ENCODE data around the gene CPOX.
A peak's percentile ranks its signal among the peaks of the same experiment; 100 is the strongest.

Gene CPOX

DNA sequence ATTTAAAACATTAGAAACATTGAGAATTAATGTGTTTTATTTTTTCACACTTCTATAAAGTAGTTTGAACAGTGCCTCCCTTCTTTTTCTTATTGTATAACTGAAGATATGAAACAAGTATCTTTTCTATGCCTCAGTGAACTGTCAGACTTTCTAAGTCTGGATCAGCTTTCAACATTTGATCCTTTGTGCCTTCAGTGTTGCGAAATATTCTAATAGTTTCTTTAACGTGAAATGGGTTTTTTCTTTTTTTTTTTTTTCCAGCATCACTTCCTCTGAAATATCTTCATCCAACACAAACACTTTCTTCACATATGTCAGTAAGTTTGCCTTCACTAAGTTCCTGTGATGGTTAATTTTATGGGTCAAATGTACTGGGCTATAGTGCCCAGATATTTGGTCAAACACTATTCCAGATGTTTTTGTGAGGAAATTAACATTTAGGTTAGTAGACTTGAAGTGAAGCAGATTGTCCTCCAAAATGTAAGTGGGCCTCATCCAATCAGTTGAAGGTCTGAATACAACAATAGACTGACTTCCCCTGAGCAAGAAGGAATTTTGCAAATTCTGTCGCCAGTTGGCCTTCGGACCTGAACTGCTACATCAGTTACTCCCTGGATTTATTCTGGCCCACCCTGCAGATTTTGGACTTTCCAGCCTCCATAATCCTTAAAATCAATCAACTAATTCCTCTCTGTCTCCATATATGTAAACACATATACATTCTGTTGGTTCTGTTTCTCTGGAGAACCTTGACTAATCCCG, 6.4 kb upstream of the CPOX start:
- Histone ChIP-seq H3K4me3 (replicated peaks; ENCODE audit: low read depth, low read length) (no peak overlapping the region), H3K36me3 (ENCODE audit: control insufficient read depth, insufficient read depth, low read length) (no peaks in the 10 kb centered on the region), H3K27me3 (replicated peaks; ENCODE audit: control insufficient read depth, insufficient read depth, low read length) (no peaks in the 10 kb centered on the region)
- TF ChIP-seq, protein P1, sequence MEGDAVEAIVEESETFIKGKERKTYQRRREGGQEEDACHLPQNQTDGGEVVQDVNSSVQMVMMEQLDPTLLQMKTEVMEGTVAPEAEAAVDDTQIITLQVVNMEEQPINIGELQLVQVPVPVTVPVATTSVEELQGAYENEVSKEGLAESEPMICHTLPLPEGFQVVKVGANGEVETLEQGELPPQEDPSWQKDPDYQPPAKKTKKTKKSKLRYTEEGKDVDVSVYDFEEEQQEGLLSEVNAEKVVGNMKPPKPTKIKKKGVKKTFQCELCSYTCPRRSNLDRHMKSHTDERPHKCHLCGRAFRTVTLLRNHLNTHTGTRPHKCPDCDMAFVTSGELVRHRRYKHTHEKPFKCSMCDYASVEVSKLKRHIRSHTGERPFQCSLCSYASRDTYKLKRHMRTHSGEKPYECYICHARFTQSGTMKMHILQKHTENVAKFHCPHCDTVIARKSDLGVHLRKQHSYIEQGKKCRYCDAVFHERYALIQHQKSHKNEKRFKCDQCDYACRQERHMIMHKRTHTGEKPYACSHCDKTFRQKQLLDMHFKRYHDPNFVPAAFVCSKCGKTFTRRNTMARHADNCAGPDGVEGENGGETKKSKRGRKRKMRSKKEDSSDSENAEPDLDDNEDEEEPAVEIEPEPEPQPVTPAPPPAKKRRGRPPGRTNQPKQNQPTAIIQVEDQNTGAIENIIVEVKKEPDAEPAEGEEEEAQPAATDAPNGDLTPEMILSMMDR (IDR thresholded peaks at IDR 0.05; ENCODE audit: insufficient read depth, low read length, poor library complexity, severe bottlenecking), result no peak
- no peak for DNase-seq (ENCODE audit: extremely low read depth, insufficient read length)

DNA sequence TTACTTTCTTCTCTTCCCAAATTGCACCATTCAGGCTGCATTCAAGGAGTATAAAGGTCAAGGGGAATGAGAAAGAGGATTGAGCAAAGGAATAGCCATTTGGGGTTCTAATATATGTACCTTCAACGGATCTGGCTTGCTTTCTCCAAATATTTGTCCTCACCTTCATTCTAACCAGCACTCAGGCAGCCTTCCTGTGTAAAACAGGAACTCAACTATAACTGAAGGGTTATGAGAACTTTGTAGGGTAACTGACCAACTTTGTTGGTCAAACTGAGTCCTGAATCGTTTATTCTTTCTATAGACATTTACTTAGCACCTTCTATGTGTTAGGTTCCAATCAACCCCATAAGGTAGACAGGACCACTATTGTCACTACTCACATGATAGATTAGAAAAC, 5.1 kb upstream of the CPOX start:
- DNase-seq (ENCODE audit: extremely low read depth, insufficient read length), result no peak
- no peaks in the 10 kb centered on the region for H3K36me3 ChIP-seq (ENCODE audit: control insufficient read depth, insufficient read depth, low read length)

GRCh38 chr3:98596541-98597500, 3.4 kb upstream of the CPOX start:
- no peak for DNase-seq (ENCODE audit: extremely low read depth, insufficient read length)
- no peak overlapping the region for H3K4me3 ChIP-seq (replicated peaks; ENCODE audit: low read depth, low read length)
- TF ChIP-seq, protein P1 (IDR thresholded peaks at IDR 0.05; ENCODE audit: insufficient read depth, low read length, poor library complexity, severe bottlenecking), result peak; percentile 54
- no peaks in the 10 kb centered on the region for H3K27me3 ChIP-seq (replicated peaks; ENCODE audit: control insufficient read depth, insufficient read depth, low read length)
- no peaks in the 10 kb centered on the region for H3K36me3 ChIP-seq (ENCODE audit: control insufficient read depth, insufficient read depth, low read length)

More for the DNA sequence above, 5.1 kb upstream of the CPOX start:
- no peaks in the 10 kb centered on the region for H3K27me3 ChIP-seq (replicated peaks; ENCODE audit: control insufficient read depth, insufficient read depth, low read length)
- TF ChIP-seq, protein P1 (IDR thresholded peaks at IDR 0.05; ENCODE audit: insufficient read depth, low read length, poor library complexity, severe bottlenecking), result no peak
- no peak overlapping the region for H3K4me3 ChIP-seq (replicated peaks; ENCODE audit: low read depth, low read length)

DNA sequence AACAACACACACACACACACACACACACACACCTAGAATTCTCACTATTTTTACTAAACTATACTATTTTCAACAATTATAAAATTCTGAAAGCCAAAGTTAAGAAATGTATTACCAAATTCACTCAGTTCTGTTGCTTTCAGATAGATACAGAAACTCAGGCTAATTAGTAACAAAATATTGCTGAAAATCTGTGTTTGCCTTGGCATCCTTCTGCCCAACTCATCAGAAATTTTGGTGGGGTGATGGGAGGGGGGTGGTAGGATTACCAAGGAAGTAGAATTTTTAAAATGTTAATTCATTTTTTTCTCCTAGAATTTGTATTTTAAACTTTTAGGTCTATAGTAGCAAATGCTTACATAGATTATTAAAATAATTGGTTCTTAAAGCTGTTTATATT, 2.7 kb upstream of the CPOX start:
- Histone ChIP-seq H3K27me3 (replicated peaks; ENCODE audit: control insufficient read depth, insufficient read depth, low read length) (no peaks in the 10 kb centered on the region), H3K36me3 (ENCODE audit: control insufficient read depth, insufficient read depth, low read length) (no peaks in the 10 kb centered on the region), H3K4me3 (replicated peaks; ENCODE audit: low read depth, low read length) (no peak overlapping the region)
- TF ChIP-seq, protein P1 (IDR thresholded peaks at IDR 0.05; ENCODE audit: insufficient read depth, low read length, poor library complexity, severe bottlenecking), result no peak
- no peak for DNase-seq (ENCODE audit: extremely low read depth, insufficient read length)

DNA sequence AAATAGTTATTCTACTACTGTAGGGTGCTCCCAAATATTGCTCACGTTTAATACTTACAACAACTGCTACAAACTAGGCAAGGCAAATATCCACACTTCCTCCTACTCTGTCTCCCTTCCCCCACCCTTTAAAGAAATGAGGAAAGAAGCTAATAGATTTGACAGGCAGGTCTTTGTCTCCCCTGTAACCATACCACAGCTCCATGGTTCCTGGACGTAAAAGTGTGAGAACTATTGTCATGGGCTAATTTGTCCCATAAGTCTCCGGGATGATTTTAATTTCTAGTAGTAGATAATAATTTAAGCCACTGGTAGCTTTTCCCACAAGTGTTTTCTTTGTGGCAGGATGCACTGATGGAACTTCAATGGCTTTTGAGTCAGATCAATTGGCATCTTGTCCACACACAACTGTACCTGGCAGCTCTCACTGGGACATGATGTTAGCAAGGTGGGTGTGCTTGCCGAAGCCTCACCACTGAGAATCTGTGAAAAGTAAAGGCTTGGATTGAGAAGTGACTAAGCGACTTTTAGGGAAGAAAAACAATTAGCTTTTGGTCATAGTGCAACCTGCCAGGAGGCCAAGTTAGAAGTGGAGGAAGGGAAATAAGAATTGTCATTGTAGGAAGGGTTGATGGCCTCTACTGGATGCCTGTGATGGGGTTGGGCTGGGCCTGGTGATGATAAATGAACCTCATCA, 1.4 kb upstream of the CPOX start:
- TF ChIP-seq, protein P1 (IDR thresholded peaks at IDR 0.05; ENCODE audit: insufficient read depth, low read length, poor library complexity, severe bottlenecking), result no peak
- H3K36me3 ChIP-seq (ENCODE audit: control insufficient read depth, insufficient read depth, low read length), result no peaks in the 10 kb centered on the region
- no peak overlapping the region for H3K4me3 ChIP-seq (replicated peaks; ENCODE audit: low read depth, low read length)
- no peak for DNase-seq (ENCODE audit: extremely low read depth, insufficient read length)
- no peaks in the 10 kb centered on the region for H3K27me3 ChIP-seq (replicated peaks; ENCODE audit: control insufficient read depth, insufficient read depth, low read length)
